Mesenchymal stem cell (in vitro differentiated cells and primary cell): ENCODE data around the gene CERS1.

Source experiments
- DNase-seq: peaks from one replicate; pipeline ENCODE4 v3.0.0-alpha.2; 2013
- H2AFZ ChIP-seq: one replicate; pipeline ENCODE4 v1.6.1; 2013; ENCODE audit warnings: low read depth, mild to moderate bottlenecking, control low read depth, inconsistent platforms, low read length, moderate library complexity
- H2AK5ac ChIP-seq: 2 replicates; pipeline ENCODE4 v1.6.1; 2013; ENCODE audit warnings: low read length, moderate library complexity, mild to moderate bottlenecking, inconsistent platforms; ENCODE audit not compliant: severe bottlenecking
- H2BK120ac ChIP-seq: one replicate; pipeline ENCODE4 v1.6.1; 2013; ENCODE audit warnings: low read depth, mild to moderate bottlenecking, inconsistent platforms, low read length, moderate library complexity
- H2BK12ac ChIP-seq, 2 experiments: one replicate each; pipeline ENCODE4 v1.6.1; 2013; ENCODE audit warnings: inconsistent platforms in 2 of 2, low read length in 2 of 2, mild to moderate bottlenecking in 2 of 2, moderate library complexity in 2 of 2, control low read depth in 1 of 2
- H2BK15ac ChIP-seq: one replicate; pipeline ENCODE4 v1.6.1; 2013; ENCODE audit warnings: mild to moderate bottlenecking, low read depth, inconsistent platforms; ENCODE audit not compliant: poor library complexity, severe bottlenecking
- H2BK5ac ChIP-seq: 2 replicates; pipeline ENCODE4 v1.6.1; 2013; ENCODE audit warnings: low read depth, mild to moderate bottlenecking, low read length, control low read depth, inconsistent platforms; ENCODE audit not compliant: poor library complexity, severe bottlenecking
- H3K14ac ChIP-seq, 2 experiments: one replicate each; pipeline ENCODE4 v1.6.1; 2013; ENCODE audit warnings: inconsistent platforms in 2 of 2, low read length in 2 of 2, control low read depth in 1 of 2, mild to moderate bottlenecking in 1 of 2, moderate library complexity in 1 of 2
- H3K18ac ChIP-seq, 2 experiments: one replicate each; pipeline ENCODE4 v1.6.1; 2013; ENCODE audit warnings: inconsistent platforms in 2 of 2, low read length in 2 of 2, control low read depth in 1 of 2, low read depth in 1 of 2, mild to moderate bottlenecking in 1 of 2
- H3K23ac ChIP-seq, 2 experiments: one replicate each; pipeline ENCODE4 v1.6.1; 2013; ENCODE audit warnings: inconsistent platforms in 2 of 2, low read length in 2 of 2, mild to moderate bottlenecking in 2 of 2, moderate library complexity in 2 of 2, control low read depth in 1 of 2
- H3K27ac ChIP-seq: 2 replicates; pipeline ENCODE4 v1.5.1; 2013; ENCODE audit warnings: mild to moderate bottlenecking, moderate library complexity, low read length, control low read depth, inconsistent platforms; ENCODE audit not compliant: poor library complexity, severe bottlenecking
- H3K27me3 ChIP-seq, 2 experiments: 2 replicates each; pipeline versions ENCODE4 v1.6.1 to v1.7.0; 2013; ENCODE audit warnings: low read length in 2 of 2, mild to moderate bottlenecking in 2 of 2, moderate library complexity in 2 of 2, control low read depth in 1 of 2, inconsistent platforms in 1 of 2; ENCODE audit not compliant: control insufficient read depth in 1 of 2, insufficient read depth in 1 of 2
- H3K36me3 ChIP-seq, 2 experiments: 2 replicates each; pipeline versions ENCODE4 v1.6.1 to v1.7.0; 2013; ENCODE audit warnings: low read length in 2 of 2, control low read depth in 1 of 2, inconsistent platforms in 1 of 2, low read depth in 1 of 2, mild to moderate bottlenecking in 1 of 2; ENCODE audit not compliant: insufficient read depth in 2 of 2, control insufficient read depth in 1 of 2
- H3K4ac ChIP-seq, 2 experiments: one replicate each; pipeline ENCODE4 v1.6.1; 2013; ENCODE audit warnings: inconsistent platforms in 2 of 2, low read length in 2 of 2, mild to moderate bottlenecking in 2 of 2, moderate library complexity in 2 of 2, control low read depth in 1 of 2, low read depth in 1 of 2
- H3K4me1 ChIP-seq: 2 replicates; pipeline ENCODE4 v1.6.1; 2013; ENCODE audit warnings: low read depth, low read length, control low read depth; ENCODE audit not compliant: control insufficient read depth, insufficient read depth
- H3K4me2 ChIP-seq: 2 replicates; pipeline ENCODE4 v1.6.1; 2013; ENCODE audit warnings: low read length, mild to moderate bottlenecking, inconsistent platforms; ENCODE audit not compliant: poor library complexity, severe bottlenecking
- H3K4me3 ChIP-seq, 2 experiments: 2 replicates each; pipeline versions ENCODE4 v1.5.1 to v1.7.0; 2013; ENCODE audit warnings: low read length in 2 of 2, mild to moderate bottlenecking in 2 of 2, control low read depth in 1 of 2, low read depth in 1 of 2; ENCODE audit not compliant: insufficient read depth in 1 of 2
- H3K79me1 ChIP-seq: replicated peaks from 2 replicates; pipeline ENCODE4 v1.6.1; 2013; ENCODE audit warnings: mild to moderate bottlenecking, control low read depth, low read length, inconsistent platforms; ENCODE audit not compliant: poor library complexity, severe bottlenecking
- H3K9ac ChIP-seq: 2 replicates; pipeline ENCODE4 v1.7.0; 2013; ENCODE audit warnings: mild to moderate bottlenecking, low read length, moderate library complexity
- H3K9me3 ChIP-seq: 2 replicates; pipeline ENCODE4 v1.7.0; 2013; ENCODE audit warnings: mild to moderate bottlenecking, low read length; ENCODE audit not compliant: control insufficient read depth
- H4K8ac ChIP-seq: one replicate; pipeline ENCODE4 v1.6.1; 2013; ENCODE audit warnings: inconsistent platforms, mild to moderate bottlenecking, low read length, moderate library complexity
- H4K91ac ChIP-seq: one replicate; pipeline ENCODE4 v1.6.1; 2013; ENCODE audit warnings: mild to moderate bottlenecking, low read length, inconsistent platforms
- WGBS: methylation state at CpG from one replicate; pipeline ENCODE4 v1.1.7; 2013; ENCODE audit warnings: mixed read lengths; 5-methylcytosine and 5-hydroxymethylcytosine counted together

CERS1 gene

GRCh38 chr19:18939163-18939562 is 43.2 kb upstream of the CERS1 start:
- Histone ChIP-seq H3K4me1 (peaks cover 20% of the 10 kb centered on the region), H2BK120ac (peak overlapping the region; percentile 19), H3K9me3 (no peaks in the 10 kb centered on the region), H2AK5ac (peak overlapping the region; percentile 97), H3K14ac (no peak overlapping the region), H3K4me3 (peak overlapping the region in 1 of 2 experiments; percentile 89), H4K91ac (peak overlapping the region; percentile 83), H3K9ac (peak overlapping the region; percentile 97), H3K27ac (no peak overlapping the region), H3K23ac (no peak overlapping the region), H2BK5ac (no peak overlapping the region), H2AFZ (no peak overlapping the region), H3K18ac (no peak overlapping the region), H3K79me1 (peaks cover 33% of the 10 kb centered on the region), H4K8ac (peak overlapping the region; percentile 69), H3K36me3 (peaks cover 34 to 38% of the 10 kb centered on the region in 2 experiments), H2BK15ac (peak overlapping the region; percentile 69), H2BK12ac (no peak overlapping the region), H3K4me2 (peak overlapping the region; percentile 89), H3K4ac (no peak overlapping the region), H3K27me3 (no peaks in the 10 kb centered on the region)
- no peak for DNase-seq
- 100% methylated on average over 1 of the region's 3 CpGs for WGBS

- Histone ChIP-seq H3K36me3 (peaks cover 69 to 82% of the 10 kb centered on the region in 2 experiments), H3K23ac (no peak overlapping the region), H4K8ac (no peak overlapping the region), H2AK5ac (no peak overlapping the region), H2AFZ (no peak overlapping the region), H3K9me3 (no peaks in the 10 kb centered on the region), H2BK120ac (no peak overlapping the region), H3K27me3 (no peaks in the 10 kb centered on the region), H4K91ac (no peak overlapping the region), H2BK5ac (no peak overlapping the region), H3K4me1 (peaks cover 3% of the 10 kb centered on the region), H3K79me1 (peaks cover 41% of the 10 kb centered on the region), H3K27ac (no peak overlapping the region), H3K18ac (no peak overlapping the region), H2BK12ac (no peak overlapping the region), H2BK15ac (no peak overlapping the region), H3K4me3 (no peak overlapping the region), H3K14ac (no peak overlapping the region), H3K4me2 (no peak overlapping the region), H3K4ac (no peak overlapping the region), H3K9ac (no peak overlapping the region)
- no peak for DNase-seq
- WGBS = 92% methylated on average over 12 of the region's 13 CpGs
These were observed 37.3 kb upstream of the CERS1 start for GRCh38 chr19:18933297-18933696.

- Histone ChIP-seq H2BK15ac (peak overlapping the region; percentile 40), H3K9ac (no peak overlapping the region)
- WGBS = 62% methylated on average over 31 of the region's 37 CpGs
These were observed 36.4 kb upstream of the CERS1 start for GRCh38 chr19:18932216-18932841.

GRCh38 chr19:18931316-18932162 is 35.6 kb upstream of the CERS1 start:
- H3K9ac ChIP-seq = no peak overlapping the region
- no peak for DNase-seq
- H3K14ac ChIP-seq = no peak overlapping the region
- peak overlapping the region; percentile 34 for H4K91ac ChIP-seq
- H2AFZ ChIP-seq = no peak overlapping the region
- H3K79me1 ChIP-seq = peaks cover 35% of the 10 kb centered on the region
- no peak overlapping the region for H3K18ac ChIP-seq
- no peak overlapping the region for H3K23ac ChIP-seq
- no peak overlapping the region for H2BK5ac ChIP-seq
- H3K4me3 ChIP-seq = no peak overlapping the region
- no peak overlapping the region for H3K4ac ChIP-seq
- H3K27ac ChIP-seq = no peak overlapping the region
- H3K36me3 ChIP-seq = peaks cover 73 to 87% of the 10 kb centered on the region in 2 experiments
- peaks cover 3% of the 10 kb centered on the region for H3K4me1 ChIP-seq
- no peak overlapping the region for H3K4me2 ChIP-seq
- no peak overlapping the region for H2AK5ac ChIP-seq
- H4K8ac ChIP-seq = peak overlapping the region; percentile 45
- H2BK12ac ChIP-seq = no peak overlapping the region
- no peaks in the 10 kb centered on the region for H3K27me3 ChIP-seq
- peak overlapping the region; percentile 46 for H2BK15ac ChIP-seq
- no peaks in the 10 kb centered on the region for H3K9me3 ChIP-seq
- H2BK120ac ChIP-seq = no peak overlapping the region
- 93% methylated on average over 34 of the region's 34 CpGs for WGBS

More at GRCh38 chr19:18932216-18932841, 36.4 kb upstream of the CERS1 start:
- Histone ChIP-seq H4K91ac (no peak overlapping the region), H3K36me3 (peaks cover 70 to 83% of the 10 kb centered on the region in 2 experiments), H3K4me1 (peaks cover 3% of the 10 kb centered on the region), H2BK12ac (no peak overlapping the region), H3K14ac (no peak overlapping the region), H3K23ac (no peak overlapping the region), H2AK5ac (no peak overlapping the region), H3K27me3 (no peaks in the 10 kb centered on the region), H3K4ac (no peak overlapping the region), H3K27ac (no peak overlapping the region), H3K4me2 (no peak overlapping the region), H3K9me3 (no peaks in the 10 kb centered on the region), H2BK120ac (no peak overlapping the region), H3K4me3 (no peak overlapping the region), H2BK5ac (no peak overlapping the region), H3K18ac (no peak overlapping the region), H2AFZ (no peak overlapping the region), H3K79me1 (peaks cover 37% of the 10 kb centered on the region), H4K8ac (no peak overlapping the region)
- peak; percentile 40 for DNase-seq
